HEK293T (cell line): ENCODE measurements around the gene ANKRD29.

Experiments used
- CTCF ChIA-PET: fragments of 350-600 bp; formaldehyde crosslinking; extraction: SDS; loops from one replicate; lab custom pipeline; 2021; ENCODE audit warnings: antibody characterized with exemption, inconsistent platforms; lab: Yijun Ruan, JAX
- POLR2A ChIA-PET: fragments of 350-600 bp; formaldehyde crosslinking; extraction: SDS; loops from one replicate; lab custom pipeline; 2020; ENCODE audit warnings: antibody characterized with exemption, inconsistent platforms; lab: Yijun Ruan, JAX
- DNase-seq: peaks from one replicate; pipeline ENCODE4 v3.0.0; 2012; ENCODE audit warnings: mixed read lengths; ENCODE audit errors: extremely low spot score
- ARNT ChIP-seq: fragments of 450-650 bp; IDR thresholded peaks from 2 replicates; pipeline ENCODE4 v1.6.1; 2017; ENCODE audit warnings: mild to moderate bottlenecking
- BHLHE40 ChIP-seq: fragments of 450-650 bp; IDR thresholded peaks from 2 replicates; pipeline ENCODE4 v1.6.1; 2016; ENCODE audit warnings: mild to moderate bottlenecking, moderate library complexity, borderline replicate concordance
- CTBP1 ChIP-seq: fragments of 450-650 bp; IDR thresholded peaks from 2 replicates; pipeline ENCODE4 v1.6.1; 2016; ENCODE audit warnings: borderline replicate concordance
- ELF4 ChIP-seq: fragments of 450-650 bp; IDR thresholded peaks from 2 replicates; pipeline ENCODE4 v1.6.1; 2017; ENCODE audit warnings: antibody characterized with exemption
- FOXA1 ChIP-seq: fragments of 450-650 bp; IDR thresholded peaks from 2 replicates; pipeline ENCODE4 v1.6.1; 2016; ENCODE audit warnings: mild to moderate bottlenecking
- FOXK2 ChIP-seq: fragments of 450-650 bp; IDR thresholded peaks from 2 replicates; pipeline ENCODE4 v1.6.1; 2016; ENCODE audit warnings: mild to moderate bottlenecking
- FOXM1 ChIP-seq: fragments of 450-650 bp; IDR thresholded peaks from 2 replicates; pipeline ENCODE4 v1.6.1; 2017; ENCODE audit warnings: mild to moderate bottlenecking, borderline replicate concordance
- HDGF ChIP-seq: fragments of 450-650 bp; IDR thresholded peaks from 2 replicates; pipeline ENCODE4 v1.6.1; 2017; ENCODE audit warnings: antibody characterized with exemption, borderline replicate concordance
- L3MBTL2 ChIP-seq: fragments of 450-650 bp; conservative IDR thresholded peaks from 2 replicates; pipeline ENCODE4 v1.6.1; 2016; ENCODE audit warnings: mild to moderate bottlenecking
- LEF1 ChIP-seq: fragments of 450-650 bp; IDR thresholded peaks from 2 replicates; pipeline ENCODE4 v1.6.1; 2017; ENCODE audit warnings: mild to moderate bottlenecking, borderline replicate concordance
- NFRKB ChIP-seq: fragments of 450-650 bp; IDR thresholded peaks from 2 replicates; pipeline ENCODE4 v1.6.1; 2016; ENCODE audit warnings: mild to moderate bottlenecking, moderate library complexity
- SP1 ChIP-seq: fragments of 450-650 bp; IDR thresholded peaks from 2 replicates; pipeline ENCODE4 v1.6.1; 2017
- SUZ12 ChIP-seq: fragments of 450-650 bp; IDR thresholded peaks from 2 replicates; pipeline ENCODE4 v1.6.1; 2016; ENCODE audit warnings: mild to moderate bottlenecking
- TARDBP ChIP-seq: fragments of 450-650 bp; IDR thresholded peaks from 2 replicates; pipeline ENCODE4 v1.6.1; 2016
- ZNF384 ChIP-seq: fragments of 450-650 bp; IDR thresholded peaks from 2 replicates; pipeline ENCODE4 v1.6.1; 2016
- TF ChIP-seq, protein P1 (sequence below): fragments of 450-650 bp; IDR thresholded peaks from 2 replicates; pipeline ENCODE4 v1.6.1; 2016

ANKRD29 gene

DNA sequence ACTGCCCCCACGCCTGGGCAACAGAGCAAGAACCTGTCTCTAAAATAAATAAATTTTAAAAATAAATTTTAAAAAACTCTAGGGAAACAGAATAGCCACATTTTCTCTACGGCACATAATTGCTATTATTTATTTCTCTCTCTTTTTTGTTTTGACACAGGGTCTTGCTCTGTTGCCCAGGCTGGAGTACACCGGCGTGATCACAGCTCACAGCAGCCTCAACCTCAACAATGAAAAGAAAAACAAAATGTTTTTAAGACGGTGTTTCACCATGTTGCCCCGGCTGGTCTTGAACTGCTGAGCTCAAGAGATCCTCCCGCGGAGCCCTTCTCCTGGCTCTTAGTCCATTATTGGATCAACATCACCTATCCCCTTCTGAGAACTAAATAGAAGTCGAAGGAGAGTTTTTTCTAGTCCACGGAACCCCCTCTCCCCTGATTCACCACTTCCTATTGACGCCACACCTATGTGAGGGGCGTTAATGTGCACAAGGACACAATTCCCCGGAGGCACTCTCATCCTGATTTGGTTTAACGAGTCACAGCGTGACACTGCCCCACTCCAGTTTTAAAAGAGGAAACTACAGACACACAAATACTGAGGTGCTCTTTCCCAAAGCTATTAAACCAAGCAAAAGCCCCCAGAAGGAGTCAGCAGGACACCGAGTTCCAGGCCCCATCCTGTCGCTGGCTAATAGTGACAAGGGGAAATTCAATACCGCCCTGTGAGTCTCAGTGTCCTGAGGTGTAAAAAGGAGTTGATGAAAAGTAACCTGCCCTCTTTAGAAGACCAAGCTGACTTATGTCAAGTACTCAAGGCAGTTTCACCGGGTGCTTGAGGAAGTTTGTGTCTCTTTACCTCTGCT, 77.5 kb downstream of the ANKRD29 start:
- peak; percentile 34 for DNase-seq
- TF ChIP-seq ELF4 (no peak), L3MBTL2 (no peak), TARDBP (no peak), FOXK2 (no peak), CTBP1 (no peak; the same call in 1 of the 2 replicates), BHLHE40 (no peak), NFRKB (no peak), ZNF384 (no peak), SUZ12 (no peak), ARNT (no peak), LEF1 (no peak), FOXA1 (no peak)
- TF ChIP-seq, protein P1, sequence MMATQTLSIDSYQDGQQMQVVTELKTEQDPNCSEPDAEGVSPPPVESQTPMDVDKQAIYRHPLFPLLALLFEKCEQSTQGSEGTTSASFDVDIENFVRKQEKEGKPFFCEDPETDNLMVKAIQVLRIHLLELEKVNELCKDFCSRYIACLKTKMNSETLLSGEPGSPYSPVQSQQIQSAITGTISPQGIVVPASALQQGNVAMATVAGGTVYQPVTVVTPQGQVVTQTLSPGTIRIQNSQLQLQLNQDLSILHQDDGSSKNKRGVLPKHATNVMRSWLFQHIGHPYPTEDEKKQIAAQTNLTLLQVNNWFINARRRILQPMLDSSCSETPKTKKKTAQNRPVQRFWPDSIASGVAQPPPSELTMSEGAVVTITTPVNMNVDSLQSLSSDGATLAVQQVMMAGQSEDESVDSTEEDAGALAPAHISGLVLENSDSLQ = no peak
- CTCF ChIA-PET = interaction anchor here (0.5 to 2.0 kb wide), 7 partner anchors 12 to 200 kb away, joined by 3 to 12 read pairs (median 4); no protein-coding TSS in a partner anchor
- POLR2A ChIA-PET = interaction anchor here (0.6 to 1.2 kb wide), 6 partner anchors 43 to 110 kb away, joined by 3 read pairs; no protein-coding TSS in a partner anchor

DNA sequence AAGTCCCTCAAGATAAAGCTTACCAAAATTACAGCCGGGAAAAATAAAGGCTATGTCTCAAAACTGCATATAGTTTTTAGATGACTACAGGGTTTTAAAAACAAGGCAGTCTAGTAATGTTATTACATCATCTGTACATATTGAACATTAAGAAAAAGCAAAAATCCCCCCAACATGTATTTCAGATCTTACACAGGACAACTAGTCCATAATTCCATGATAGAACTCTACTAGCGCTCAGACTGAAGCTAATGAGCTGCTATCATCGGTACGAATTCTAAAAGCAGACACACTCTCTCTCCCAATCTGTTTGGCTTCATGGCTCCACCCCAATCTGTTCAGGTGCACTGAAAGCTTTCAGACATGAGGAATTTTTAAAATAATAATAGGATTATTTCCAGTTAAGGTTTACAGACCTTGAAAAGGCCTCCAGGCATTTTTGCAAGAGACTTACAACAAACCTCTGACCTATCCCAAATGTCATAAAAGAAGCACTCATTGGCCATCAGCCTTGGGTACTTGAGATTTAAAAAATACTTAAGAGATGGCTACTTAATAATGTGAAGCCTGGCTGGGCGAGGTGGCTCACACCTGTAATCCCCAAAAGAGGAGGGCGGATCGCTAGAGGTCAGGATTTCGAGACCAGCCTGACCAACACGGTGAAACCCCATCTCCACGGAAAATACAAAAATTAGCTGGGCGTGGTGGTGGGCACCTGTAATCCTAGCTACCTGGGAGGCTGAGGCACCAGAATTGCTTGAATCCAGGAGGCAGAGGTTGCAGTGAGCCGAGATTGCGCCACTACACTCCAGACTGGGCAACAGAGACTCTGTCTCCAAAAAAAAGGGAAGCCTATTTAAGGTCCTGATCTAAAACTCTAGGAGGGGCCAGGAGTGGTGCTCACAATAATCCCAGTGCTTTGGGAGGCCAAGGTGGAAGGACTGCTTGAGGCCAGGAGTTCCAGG, 78.4 kb downstream of the ANKRD29 start:
- TF ChIP-seq L3MBTL2 (no peak), FOXA1 (no peak), ARNT (no peak), SP1 (no peak), FOXK2 (no peak), HDGF (no peak), BHLHE40 (no peak), SUZ12 (no peak), ZNF384 (no peak), TARDBP (no peak), ELF4 (no peak), CTBP1 (no peak), FOXM1 (no peak), LEF1 (no peak), NFRKB (no peak)
- TF ChIP-seq, protein P1 = no peak
- ChIA-PET POLR2A (interaction anchor here (0.6 to 0.8 kb wide), 2 partner anchors 57 to 110 kb away, joined by 3 read pairs; no protein-coding TSS in a partner anchor), CTCF (interaction anchor here (1.5 to 2.0 kb wide), 5 partner anchors 13 to 86 kb away, joined by 3 to 12 read pairs (median 5); no protein-coding TSS in a partner anchor)
- no peak for DNase-seq

DNA sequence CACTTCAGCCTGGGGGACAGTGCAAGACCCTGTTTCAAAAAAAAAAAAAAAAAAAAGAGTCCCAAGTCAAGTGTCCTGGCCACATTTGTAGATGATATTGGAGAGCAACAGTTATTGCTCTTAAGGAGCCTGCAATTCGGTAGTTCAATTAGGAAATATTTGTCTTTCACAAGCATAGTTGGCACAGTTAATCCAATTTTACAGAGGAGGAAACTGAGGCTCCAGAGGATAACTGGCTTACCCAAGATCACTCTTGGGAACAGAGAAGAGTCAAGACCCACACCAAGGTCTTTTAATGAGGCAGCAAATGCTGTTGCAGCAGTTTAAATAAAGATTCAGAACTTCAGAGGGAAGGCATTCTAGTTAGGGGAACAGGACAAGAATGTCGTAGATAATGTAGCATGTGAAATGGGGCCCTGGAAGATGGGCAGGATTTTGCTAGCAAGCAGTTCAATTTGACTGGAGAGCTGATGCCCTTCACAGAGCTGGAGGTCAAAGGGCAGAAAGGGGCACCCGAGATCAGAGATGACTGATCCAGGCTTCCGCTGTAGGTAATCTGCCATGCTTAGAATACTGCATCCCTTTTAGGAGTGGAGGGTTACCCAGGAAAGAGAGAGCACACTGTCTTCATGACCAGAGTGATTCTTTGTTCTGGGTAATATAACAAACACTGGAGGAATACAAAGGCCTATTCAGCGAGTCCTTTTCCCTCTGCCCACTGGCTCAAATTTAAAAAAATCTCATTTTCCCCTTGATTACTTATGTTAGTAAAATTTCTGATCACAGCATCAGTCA, 79.4 kb downstream of the ANKRD29 start:
- POLR2A ChIA-PET = no interaction called here
- CTCF ChIA-PET = interaction anchor here (2.0 kb wide), 1 partner anchor 20 kb away, joined by 5 read pairs; no protein-coding TSS in a partner anchor
- no peak for DNase-seq
- TF ChIP-seq SUZ12 (no peak), FOXM1 (no peak), HDGF (no peak), TARDBP (no peak), FOXA1 (no peak), NFRKB (no peak), BHLHE40 (no peak), SP1 (no peak), L3MBTL2 (no peak)

DNA sequence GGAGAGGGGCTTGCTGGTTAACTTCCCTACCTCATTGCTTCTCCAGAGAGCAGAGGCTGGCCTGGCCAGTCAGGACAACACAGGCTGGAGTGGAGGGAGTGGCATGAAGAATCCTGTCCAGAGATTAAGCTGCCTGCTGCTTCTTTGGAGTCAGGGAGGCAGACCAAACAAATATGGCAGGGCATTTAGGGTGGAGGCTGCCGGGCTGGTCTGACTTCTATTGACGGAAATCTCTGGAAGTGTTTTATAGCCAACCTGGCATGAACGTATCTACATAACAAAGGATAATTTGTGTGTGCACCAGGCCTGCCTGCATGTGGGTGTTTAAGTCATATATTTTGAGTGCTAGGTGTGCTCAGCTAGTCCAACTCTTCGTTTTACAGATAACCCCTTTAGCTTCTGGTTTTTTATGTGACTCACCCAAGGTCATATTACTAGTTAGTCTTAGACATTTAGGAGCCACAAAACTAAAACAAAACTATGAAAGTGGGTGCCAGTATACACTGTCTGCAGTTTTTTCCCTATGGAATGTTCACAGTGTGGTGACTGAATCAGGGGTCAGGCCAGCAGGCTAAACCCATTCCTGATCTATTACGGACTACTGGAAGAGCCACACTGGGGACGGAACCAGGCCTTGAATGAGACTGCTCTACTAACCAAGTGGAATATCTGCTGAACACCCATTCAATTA, 81.9 kb downstream of the ANKRD29 start:
- CTCF ChIA-PET = no interaction called here
- DNase-seq = no peak
- no peak for TF ChIP-seq LEF1
- no peak for TF ChIP-seq HDGF
- POLR2A ChIA-PET = no interaction called here

DNA sequence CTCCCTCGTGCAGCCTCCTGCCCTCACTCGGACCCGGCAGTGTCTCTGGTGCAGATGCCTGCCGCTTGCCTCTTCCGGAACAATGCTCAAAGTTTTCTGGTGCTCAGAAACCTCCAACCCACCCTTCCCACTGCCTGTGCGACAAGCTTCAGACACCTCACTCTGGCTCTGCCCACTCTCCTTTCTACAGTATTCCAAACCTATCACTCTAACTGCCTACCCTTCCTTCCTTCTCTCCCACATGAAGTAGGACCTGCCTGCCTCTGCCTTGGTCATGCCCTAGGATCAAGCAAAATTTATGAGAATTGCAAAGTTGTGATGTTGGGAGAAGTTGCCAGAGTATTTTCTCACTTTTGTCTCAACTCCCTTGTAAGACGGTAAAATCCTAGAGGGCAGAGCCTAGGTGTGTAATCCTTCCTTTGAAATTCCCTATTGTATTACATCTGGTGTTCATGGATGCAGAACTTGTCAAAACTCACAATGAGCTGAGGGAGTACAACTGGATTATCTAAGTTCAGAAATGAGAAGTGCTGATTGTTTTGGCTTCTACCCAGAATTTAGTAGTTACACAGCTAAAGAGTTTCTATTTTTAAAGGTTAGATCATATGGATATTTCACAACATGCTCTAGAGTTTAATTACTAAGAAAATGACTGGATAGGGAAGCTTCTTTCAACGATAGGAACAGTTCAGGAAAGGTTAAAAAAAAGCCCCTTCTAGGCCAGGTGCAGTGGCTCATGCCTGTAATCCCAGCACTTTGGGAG, 83.6 kb downstream of the ANKRD29 start:
- no peak for DNase-seq
- CTCF ChIA-PET = interaction anchor here (1.7 kb wide), 1 partner anchor 64 kb away, joined by 3 read pairs; no protein-coding TSS in a partner anchor
- TF ChIP-seq FOXK2 = no peak
- TF ChIP-seq LEF1 = no peak
- TF ChIP-seq SP1 = no peak
- no peak for TF ChIP-seq CTBP1
- no peak for TF ChIP-seq ZNF384
- no peak for TF ChIP-seq FOXM1
- no peak for TF ChIP-seq ARNT
- no peak for TF ChIP-seq L3MBTL2
- TF ChIP-seq TARDBP = no peak
- no peak for TF ChIP-seq SUZ12
- POLR2A ChIA-PET = interaction anchor here (0.8 kb wide), 1 partner anchor 77 kb away, joined by 3 read pairs; no protein-coding TSS in a partner anchor
